ENCODE results near the gene HUNK.
A peak's percentile ranks its signal among the peaks of the same experiment; 100 is the strongest.
"Not testable (repeated sequence)": the region's sequence is repeated elsewhere in the genome, so short reads cannot be mapped to it uniquely, and the experiment has no call there.

Gene HUNK

DNA sequence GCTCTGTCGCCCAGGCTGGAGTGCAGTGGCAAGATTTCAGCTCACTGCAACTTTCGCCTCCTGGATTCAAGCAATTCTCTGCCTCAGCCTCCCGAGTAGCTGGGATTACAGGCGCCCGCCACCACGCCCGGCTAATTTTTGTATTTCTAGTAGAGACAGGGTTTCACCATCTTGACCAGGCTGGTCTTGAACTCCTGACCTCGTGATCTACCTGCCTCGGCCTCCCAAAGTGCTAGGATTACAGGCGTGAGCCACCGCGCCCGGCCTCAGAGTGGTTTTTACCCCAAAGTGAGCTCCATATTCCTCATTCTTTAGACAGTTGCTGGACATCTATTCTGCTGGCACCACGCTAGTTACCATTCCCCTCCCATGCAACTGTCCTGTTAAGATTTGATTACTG lies 1.4 kb upstream of the HUNK start:
- not testable (repeated sequence) for DNase-seq

- DNase-seq = no peak
These were observed 758 bp upstream of the HUNK start for GRCh38 chr21:31872072-31872451.

GRCh38 chr21:31873275-31873695 lies 465 bp downstream of the HUNK start:
- no peak for DNase-seq

DNA sequence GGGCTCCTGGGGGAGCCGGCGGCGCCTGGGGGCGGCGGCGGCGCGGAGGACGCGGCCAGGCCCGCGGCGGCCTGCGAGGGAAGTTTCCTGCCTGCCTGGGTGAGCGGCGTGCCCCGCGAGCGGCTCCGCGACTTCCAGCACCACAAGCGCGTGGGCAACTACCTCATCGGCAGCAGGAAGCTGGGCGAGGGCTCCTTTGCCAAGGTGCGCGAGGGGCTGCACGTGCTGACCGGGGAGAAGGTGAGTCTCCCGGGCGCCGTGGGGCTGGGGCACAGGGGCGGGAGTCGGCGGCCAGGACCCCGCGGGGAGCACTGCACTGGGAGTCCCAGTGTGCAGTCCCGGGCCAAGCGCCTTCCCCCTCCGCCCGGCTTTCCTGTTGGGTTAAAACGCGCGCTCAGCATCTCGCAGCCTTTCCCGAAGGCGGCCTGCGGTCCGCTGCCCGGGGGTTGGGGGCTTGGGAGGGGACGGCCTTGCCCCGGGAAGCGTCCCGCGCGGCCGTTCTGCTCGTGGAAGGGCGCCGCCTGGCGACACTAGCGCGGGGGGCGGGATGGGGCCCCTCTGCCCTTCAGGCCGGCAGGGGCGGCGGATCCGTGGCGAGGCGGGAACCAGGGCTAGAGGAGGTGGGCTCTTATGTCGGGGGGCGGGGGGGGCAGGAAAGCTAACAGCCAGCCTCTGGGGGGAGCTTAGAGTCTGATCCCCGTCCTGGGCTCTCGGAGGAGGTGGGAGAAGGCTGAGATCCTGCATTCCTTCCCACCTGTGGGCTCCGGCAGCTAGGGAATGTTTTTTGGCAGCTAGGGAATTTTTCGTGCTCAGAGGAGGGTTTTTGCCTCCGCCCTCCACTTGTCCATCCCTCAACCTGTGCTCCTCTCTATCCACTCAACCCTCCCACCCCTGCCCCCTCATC lies 1.1 kb downstream of the HUNK start:
- peak; percentile 12 for DNase-seq

- no peak for DNase-seq
These were observed 2.0 kb downstream of the HUNK start for GRCh38 chr21:31874812-31875212.

DNA sequence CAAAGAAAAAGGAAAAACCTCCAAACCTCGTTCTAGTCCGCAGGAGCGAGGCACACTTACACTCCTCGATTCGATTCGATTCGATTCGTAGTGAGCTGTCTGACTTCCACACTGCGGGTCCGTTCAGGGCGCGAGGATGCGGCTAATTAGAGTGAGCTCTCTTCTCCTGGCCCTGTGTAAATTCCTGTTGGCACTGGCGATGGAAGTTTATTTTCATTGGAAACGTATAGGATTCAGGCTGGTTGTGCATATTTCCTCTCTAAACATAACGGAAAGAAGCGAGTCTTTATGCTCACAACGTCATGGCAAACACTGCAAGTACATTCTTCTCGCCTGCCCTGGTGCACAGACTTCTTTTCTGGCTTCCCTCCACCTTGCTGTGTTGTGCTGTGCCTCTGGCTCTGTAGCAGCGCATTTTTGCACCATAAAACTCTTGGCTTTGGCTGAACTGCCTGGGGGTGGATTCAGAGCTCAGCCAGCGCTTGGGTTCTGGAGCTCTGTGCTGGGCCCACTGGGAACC lies 2.7 kb downstream of the HUNK start:
- no peak for DNase-seq

DNA sequence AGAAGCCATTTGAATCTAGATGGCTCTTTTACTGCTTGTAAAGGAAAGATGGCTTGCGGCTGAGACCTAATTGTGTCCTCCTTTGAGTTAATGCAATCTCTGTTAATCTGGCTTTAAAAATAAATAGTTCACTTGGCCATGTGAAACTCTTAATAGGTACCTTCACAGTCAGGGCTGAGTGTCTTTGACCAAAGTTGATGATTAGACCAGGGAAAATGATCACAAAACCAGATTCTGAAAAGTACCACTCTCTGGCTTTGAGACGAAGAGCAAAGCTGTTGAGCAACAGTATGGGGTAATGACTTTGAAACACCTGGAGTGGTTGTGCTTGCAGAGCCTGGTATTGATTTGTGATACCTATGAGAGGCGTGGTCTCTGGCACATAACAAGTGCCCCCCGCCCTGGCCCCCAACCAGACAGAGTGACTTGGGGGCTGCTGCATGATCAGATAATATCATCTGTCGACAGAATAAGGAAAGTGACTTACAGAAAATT lies 4.7 kb downstream of the HUNK start:
- DNase-seq = no peak

DNA sequence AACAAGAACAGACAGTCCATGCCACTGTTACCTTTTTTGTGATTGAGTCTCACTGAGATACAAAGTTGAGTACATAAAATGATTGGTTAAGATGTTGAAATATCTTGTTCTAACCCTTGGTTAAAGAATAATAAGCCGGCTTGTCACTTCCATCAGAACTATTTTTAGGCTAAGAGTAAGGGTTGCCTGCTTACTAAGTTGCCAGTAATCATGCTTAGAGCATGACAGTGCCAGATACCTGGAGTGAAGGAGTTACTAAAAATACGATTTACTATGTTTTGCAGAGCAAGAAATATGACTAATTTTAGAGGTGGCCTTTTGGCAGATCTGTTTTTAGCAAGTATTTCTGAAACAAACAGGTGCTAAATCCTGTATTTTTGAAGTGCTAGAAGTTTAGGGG lies 6.0 kb downstream of the HUNK start:
- DNase-seq = no peak

GRCh38 chr21:31879241-31879650 lies 6.4 kb downstream of the HUNK start:
- no peak for DNase-seq

GRCh38 chr21:31879911-31880310 lies 7.1 kb downstream of the HUNK start:
- DNase-seq = no peak

- no peak for DNase-seq
These were observed 8.0 kb downstream of the HUNK start for GRCh38 chr21:31880816-31881215.

- DNase-seq = no peak
These were observed 9.9 kb downstream of the HUNK start for GRCh38 chr21:31882711-31883110.

GRCh38 chr21:31885146-31885545 lies 12.3 kb downstream of the HUNK start:
- no peak for DNase-seq

- no peak for DNase-seq
These were observed 14.1 kb downstream of the HUNK start for GRCh38 chr21:31886915-31887314.

DNA sequence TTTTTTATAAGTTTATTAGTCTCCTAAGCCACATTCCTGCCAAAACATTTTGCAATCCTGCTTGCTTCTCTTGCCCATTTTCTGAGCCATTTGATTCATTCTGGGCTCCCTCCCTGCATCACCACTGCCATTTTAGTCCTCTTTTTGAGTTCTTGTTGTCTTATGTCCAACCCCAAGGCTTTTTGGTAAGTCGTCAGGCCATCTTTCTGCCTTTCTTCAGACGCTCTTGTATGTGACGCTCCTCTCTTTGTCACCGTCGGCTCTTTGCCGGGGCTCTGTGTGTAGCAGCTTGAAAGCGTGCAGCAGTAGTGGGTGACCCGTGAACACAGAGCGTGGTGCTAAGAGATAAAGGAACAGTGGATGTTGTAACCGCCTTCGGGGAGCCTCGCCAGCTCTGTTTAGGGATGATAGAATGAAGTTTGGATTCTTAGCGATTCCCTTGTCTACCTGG lies 14.6 kb downstream of the HUNK start:
- no peak for DNase-seq

DNA sequence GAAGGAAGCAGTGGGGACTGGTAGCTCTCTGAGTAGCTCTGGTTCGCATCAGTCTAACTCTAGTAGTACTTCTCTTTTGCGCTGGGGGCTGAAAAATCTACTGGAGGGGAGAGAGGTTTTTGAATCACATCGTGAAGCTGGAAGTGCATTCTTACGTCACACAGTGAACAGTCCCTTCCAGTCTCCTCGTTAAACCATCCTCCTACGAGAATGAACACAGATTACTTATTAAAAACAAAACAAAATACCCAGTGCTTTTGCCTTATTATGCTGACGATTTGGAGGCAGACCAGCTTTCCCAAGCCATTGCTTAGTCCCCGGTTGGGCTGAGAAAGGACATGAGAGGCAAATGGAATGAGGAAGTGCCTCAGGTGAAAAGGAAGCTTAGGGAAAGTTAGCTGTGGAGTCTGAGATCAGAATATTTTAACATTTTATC lies 16.1 kb downstream of the HUNK start:
- no peak for DNase-seq

DNA sequence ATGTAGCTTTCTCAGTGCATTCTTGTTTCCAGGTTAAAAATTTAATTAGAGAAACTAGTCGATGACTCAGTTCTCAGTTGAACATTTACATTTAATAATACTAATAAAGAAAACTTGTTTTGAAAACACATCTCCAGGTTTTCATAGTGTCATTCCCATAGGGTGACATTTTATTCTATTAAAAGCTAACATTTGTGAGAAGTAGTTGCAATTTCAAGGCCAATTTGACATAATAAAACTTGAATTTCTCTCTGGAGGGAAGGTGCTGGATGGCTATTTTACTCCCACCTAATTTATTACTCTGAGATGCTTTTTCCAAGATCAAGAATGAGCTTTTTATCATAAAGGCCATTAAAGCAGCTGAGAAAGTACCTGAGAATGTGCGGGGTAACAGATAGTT lies 16.6 kb downstream of the HUNK start:
- no peak for DNase-seq

- DNase-seq = no peak
These were observed 19.9 kb downstream of the HUNK start for GRCh38 chr21:31892686-31893085.

DNA sequence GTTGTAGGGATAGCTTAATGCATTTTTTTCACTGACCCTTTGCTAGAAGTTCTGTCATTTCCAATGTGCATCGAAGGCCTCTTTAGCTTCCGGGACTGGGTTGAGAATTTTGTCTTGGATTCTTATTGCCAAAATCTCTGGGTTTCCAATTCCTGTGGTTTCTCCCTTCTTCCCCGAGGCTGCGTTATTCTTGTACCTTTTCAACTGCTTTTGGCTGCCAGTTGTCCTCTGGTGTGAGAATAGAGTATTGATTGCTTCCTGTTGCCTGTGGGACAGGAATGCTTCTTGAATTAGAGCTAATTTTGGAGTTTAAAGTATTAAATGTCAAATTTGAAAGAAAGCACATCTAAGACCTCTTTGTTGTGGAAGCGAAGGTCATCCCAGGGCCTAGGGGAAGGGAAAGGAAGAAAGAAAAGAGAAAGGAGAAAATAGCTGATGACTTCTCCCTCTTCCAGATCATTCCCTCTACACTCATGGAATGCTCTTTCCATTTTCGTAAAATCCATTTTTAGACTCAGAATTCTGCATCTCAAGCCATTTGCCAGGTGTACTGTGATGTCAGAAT lies 21.1 kb downstream of the HUNK start:
- no peak for DNase-seq

GRCh38 chr21:31894457-31894856 lies 21.6 kb downstream of the HUNK start:
- DNase-seq = no peak

DNA sequence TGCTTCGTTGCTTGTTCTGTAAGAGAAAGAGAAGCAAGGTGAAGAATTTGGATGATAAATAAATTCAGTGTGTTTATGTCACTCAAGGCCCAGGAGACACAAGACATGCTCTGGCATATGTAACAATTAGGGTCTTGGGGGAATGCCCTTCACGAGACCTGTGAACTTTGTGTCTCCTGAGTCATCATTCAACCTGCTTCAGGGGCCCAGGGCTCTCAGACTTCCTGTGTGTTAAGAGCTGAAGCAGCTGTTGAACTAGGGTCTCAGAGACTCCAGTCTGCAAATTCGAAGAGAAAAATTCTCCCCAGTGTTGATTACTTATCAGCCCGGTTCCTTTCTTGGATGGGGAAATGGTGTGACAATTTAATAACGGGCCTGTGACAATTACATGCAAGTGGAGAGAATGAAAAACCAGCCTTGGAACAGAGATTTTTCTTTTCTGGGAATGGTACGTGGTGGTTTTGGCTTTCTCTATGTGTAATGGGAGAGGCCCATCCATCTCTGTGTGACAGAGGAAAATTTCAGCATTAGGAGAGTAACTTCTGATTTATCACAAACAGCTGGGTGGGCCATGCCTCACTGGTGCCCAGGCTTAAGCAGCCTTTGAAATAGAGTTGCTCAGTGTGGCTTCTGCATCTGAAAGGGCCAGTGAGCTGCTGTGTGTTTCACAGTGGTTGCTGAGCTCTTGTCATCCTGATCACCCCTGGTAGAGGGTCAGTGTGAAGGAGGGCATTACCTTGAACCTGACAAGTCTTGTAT lies 22.4 kb downstream of the HUNK start:
- DNase-seq = no peak

- no peak for DNase-seq
These were observed 23.2 kb downstream of the HUNK start for GRCh38 chr21:31896019-31896418.

- DNase-seq = no peak
These were observed 24.5 kb downstream of the HUNK start for GRCh38 chr21:31897311-31897710.
